SIG-M5 (cell line): ENCODE measurements around the gene DZIP3.
A peak's percentile ranks its signal among the peaks of the same experiment; 100 is the strongest.

Experiments used
- DNase-seq: peaks from one replicate; lab custom pipeline; 2025; lab: John Stamatoyannopoulos, UW

Gene DZIP3

GRCh38 chr3:108589081-108589997, at the start of gene DZIP3, which contains the start of gene CIP2A:
TSS of gene DZIP3 (plus strand) at chr3:108589722. CDS start at chr3:108605407, 15,685 bp downstream.
TSS of gene CIP2A (minus strand) at chr3:108589438. CDS start at chr3:108589375, 63 bp downstream.
- DNase-seq = peak; percentile 20

GRCh38 chr3:108546247-108546646, 43.3 kb upstream of the DZIP3 start:
- no peak for DNase-seq

GRCh38 chr3:108546692-108547091, 42.8 kb upstream of the DZIP3 start:
- no peak for DNase-seq

GRCh38 chr3:108548304-108548703, 41.2 kb upstream of the DZIP3 start:
- DNase-seq = no peak

GRCh38 chr3:108548886-108549285, 40.6 kb upstream of the DZIP3 start:
- DNase-seq = no peak

- DNase-seq = peak; percentile 25
Observed at GRCh38 chr3:108552267-108553159, 37.0 kb upstream of the DZIP3 start.

GRCh38 chr3:108554229-108554628, 35.3 kb upstream of the DZIP3 start:
- no peak for DNase-seq

- DNase-seq = no peak
Observed at GRCh38 chr3:108554913-108555571, 34.5 kb upstream of the DZIP3 start.

- no peak for DNase-seq
Observed at GRCh38 chr3:108555966-108556581, 33.4 kb upstream of the DZIP3 start.

GRCh38 chr3:108562565-108562964, 27.0 kb upstream of the DZIP3 start:
- DNase-seq = no peak

GRCh38 chr3:108564564-108564963, 25.0 kb upstream of the DZIP3 start:
- no peak for DNase-seq

GRCh38 chr3:108565506-108565905, 24.0 kb upstream of the DZIP3 start:
- no peak for DNase-seq

GRCh38 chr3:108566599-108566998, 22.9 kb upstream of the DZIP3 start:
- DNase-seq = no peak

GRCh38 chr3:108569336-108569735, 20.2 kb upstream of the DZIP3 start:
- DNase-seq = no peak

- no peak for DNase-seq
Observed at GRCh38 chr3:108578064-108578463, 11.5 kb upstream of the DZIP3 start.

GRCh38 chr3:108588601-108589000, 921 bp upstream of the DZIP3 start:
- DNase-seq = peak; percentile 74

GRCh38 chr3:108589998-108590323, 439 bp downstream of the DZIP3 start:
- no peak for DNase-seq

GRCh38 chr3:108590460-108590859, 938 bp downstream of the DZIP3 start:
- DNase-seq = no peak

GRCh38 chr3:108595321-108595720, 5.8 kb downstream of the DZIP3 start:
- no peak for DNase-seq

GRCh38 chr3:108598375-108598774, 8.9 kb downstream of the DZIP3 start:
- DNase-seq = no peak

GRCh38 chr3:108599677-108600409, 10.3 kb downstream of the DZIP3 start:
- DNase-seq = no peak
